GM18511 (cell line): Measurements from ENCODE around the gene KIF3A.

ENCODE experiments used
- ATAC-seq: cut with Tn5 transposase; IDR thresholded peaks from one replicate; pipeline ENCODE4 v1.9.1; 2021; ENCODE audit warnings: mild to moderate bottlenecking, moderate library complexity; ENCODE audit not compliant: unreplicated experiment

KIF3A gene

DNA sequence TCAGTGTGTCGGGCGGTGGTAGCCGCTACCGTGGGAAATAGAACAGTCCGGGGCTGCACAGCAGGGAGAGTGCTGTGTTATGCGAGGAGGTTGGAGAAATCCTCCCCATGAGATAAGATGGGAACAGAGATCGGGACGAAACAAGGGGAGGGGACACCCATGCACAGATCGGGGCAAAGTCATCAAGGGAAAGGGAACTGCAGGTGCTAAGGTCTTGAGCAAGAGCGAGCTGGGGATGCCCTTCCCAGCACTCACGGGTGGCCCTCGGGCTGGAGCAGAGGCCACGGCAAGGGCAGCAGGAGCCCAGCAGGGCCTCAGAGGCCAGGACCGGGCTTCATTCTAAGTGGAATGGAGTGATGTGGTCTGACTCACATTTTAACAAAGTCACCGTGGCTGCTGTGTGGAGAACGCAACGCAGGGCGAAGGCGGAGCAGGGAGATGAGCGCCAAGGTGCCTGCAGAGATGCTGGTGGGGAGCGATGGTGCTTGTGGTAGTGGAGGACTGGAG is 71.7 kb downstream of the KIF3A start:
- ATAC-seq: no peak

DNA sequence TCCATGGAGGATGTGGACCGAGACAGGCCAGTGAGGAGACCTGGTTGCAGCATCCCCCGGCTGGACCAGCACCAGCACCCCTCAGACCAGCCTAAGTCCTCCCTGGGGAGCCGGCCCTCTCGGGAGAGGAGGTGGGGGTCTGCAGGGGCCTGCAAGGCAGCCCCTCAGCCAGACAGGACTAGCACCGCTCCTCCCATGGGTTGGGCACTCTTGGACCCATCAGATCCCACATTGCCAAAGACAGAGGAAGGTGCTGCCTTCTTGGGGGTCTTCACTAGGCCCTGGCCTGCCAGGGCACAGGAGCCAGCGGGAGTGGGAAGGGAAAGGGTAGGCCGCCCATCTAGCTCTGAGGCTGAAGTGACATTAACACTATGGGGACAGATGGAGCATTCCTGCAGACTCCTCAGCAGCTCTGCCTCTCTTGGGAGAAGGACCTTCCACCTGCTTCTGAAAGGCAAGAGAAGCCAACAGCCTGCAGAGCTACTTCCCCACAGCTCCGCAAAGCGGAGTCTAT is 72.6 kb downstream of the KIF3A start:
- no peak for ATAC-seq

DNA sequence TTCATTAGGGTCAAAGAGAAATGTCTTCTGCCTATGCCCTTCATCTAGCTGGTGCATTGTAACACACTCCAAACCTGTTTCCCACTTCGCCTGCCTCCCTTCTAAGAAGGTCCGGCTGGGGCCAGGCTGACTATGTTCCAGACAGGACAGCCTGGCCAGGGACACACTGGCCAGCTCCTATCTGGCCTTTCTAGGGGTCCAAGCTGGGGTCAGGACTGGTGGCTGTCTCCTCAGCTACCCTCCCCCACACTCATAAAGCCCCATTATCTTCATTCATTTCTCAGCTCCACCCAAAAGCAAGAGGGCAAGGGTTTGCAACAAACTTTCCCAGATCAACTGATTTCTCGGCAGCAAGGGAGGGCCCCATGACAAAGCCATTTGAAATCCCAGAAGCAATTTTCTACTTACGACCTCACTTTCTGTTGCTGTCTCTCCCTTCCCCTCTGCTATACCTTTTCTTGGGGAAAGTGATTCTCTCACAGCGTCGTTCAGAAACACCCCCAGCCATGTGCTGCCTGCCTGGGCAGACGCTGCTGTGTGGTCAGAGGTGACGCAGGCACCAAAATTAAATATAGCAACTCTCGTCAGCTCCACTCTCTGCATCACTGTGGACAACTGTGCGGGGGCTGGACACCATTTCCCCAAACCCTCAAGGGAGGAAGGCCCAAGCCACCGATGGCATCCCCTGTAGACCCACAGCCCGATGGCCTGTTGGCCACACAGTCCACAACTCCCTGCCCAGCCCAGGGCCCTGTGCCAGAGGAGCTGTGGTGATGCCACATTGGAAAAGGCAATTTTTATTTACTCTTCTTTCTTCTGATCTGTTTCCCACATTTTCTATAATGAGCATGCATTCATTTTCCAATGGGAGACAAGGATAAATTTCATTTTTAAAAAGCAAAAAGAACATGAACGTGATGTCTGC is 73.3 kb downstream of the KIF3A start:
- peak; percentile 56 for ATAC-seq

DNA sequence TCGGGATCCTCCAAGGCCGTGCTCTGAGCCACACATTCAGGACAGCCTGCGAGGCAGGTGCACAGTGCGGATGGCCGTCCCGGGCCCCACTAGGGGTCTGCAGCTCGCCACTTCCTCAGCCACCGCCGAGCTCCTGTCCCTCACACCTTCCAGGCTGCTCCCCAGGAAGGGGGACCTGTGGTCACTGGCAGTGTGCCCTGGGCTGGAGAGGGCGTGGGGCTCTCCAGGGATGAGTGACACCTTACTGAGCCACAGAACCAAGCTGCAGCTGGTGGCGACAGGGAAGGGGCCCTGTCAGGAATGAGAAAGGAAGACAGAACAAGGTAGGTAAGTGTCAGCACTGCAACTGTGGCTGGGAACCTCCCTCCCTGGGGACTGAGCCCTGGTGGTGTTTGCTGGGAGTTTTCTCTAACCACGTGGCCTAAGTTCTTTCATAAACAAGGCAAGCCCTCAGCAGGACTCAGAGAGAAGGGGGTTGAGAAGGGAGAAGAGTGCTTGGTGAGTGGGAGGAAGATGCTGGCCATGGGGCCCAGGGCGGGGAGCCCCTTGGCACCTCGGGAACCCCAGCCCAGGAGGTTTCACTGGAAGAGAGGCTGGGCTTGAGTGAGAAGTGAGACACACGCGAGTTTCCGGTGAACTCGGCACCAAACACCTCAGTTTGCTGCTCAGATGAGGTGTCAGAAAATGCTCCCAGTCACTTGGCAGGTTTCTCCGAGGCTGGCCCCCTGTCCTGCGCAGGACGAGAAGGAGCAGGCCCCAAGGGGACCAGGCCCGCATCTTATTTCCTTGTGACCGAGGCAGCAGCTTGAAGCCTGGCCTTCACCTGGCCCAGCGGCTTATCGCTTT is 74.2 kb downstream of the KIF3A start:
- ATAC-seq: peak; percentile 68

DNA sequence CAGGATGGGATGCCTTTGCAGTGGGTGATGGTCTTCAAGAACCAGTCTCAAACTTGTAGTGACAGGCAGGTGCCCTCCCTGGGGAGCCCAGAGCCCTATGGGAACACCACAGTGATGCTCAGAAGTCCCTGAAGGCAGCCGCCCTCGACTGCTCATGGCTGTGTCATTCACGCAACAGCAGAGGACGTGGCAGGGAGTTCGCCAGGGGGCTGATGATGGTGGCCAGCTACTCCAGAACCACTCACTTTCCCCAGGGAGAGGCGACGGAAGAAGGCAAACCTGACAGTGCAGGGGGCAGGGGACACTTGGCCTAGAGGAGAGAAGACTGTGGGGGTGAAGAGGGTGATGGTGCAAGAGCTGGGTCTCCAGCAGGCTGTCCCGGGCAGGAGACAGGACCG is 75.3 kb downstream of the KIF3A start:
- no peak for ATAC-seq

DNA sequence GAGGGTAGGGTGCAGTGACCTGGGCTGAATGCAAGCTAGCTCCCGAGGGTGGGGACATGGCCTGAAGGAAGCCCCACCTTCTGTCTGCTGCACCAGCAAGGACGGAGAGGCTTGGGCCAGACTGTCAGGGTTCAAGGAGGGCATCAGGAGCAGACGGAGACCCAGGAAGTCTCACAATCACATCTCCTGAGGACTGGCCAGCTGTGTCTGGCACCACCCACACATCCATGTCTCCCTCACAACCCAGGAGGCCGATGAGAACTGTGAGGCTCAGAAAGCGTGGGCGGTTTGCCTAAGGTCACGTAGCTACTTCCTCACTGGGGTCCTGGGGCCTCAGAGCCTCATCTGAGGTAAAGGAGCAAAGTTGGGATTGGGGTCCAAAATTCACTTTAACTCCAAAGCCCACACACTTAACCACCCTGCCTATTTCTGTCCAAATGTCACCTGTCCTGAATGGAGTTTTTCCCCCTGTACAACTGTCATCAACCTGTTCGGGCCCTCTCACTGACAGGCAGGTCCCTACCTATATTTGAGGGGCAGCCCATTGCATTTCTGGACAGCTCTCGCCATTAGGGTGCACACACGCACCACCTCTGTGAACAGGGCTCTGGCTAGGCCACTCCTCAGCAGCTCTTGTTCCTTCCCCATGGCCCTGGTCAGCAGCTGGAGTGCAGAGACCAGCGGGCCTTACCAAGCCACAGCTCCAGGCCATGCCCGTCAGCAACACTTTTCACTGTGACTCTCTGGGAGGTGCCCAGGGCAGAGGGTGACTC is 75.9 kb downstream of the KIF3A start:
- ATAC-seq: no peak

DNA sequence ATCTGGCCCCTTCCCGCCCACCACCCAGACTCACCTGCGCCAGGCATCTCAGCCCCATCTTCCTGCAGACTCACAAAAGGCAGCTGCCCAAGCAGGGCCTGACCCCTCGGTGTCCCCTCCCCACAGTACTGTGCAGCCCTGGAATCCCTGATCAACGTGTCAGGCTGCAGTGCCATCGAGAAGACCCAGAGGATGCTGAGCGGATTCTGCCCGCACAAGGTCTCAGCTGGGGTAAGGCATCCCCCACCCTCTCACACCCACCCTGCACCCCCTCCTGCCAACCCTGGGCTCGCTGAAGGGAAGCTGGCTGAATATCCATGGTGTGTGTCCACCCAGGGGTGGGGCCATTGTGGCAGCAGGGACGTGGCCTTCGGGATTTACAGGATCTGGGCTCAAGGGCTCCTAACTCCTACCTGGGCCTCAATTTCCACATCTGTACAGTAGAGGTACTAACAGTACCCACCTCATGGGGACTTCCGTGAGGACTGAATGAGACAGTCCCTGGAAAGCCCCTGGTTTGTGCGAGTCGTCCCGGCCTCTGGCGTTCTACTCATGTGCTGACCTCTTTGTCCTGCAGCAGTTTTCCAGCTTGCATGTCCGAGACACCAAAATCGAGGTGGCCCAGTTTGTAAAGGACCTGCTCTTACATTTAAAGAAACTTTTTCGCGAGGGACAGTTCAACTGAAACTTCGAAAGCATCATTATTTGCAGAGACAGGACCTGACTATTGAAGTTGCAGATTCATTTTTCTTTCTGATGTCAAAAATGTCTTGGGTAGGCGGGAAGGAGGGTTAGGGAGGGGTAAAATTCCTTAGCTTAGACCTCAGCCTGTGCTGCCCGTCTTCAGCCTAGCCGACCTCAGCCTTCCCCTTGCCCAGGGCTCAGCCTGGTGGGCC is 77.5 kb downstream of the KIF3A start:
- ATAC-seq: no peak

DNA sequence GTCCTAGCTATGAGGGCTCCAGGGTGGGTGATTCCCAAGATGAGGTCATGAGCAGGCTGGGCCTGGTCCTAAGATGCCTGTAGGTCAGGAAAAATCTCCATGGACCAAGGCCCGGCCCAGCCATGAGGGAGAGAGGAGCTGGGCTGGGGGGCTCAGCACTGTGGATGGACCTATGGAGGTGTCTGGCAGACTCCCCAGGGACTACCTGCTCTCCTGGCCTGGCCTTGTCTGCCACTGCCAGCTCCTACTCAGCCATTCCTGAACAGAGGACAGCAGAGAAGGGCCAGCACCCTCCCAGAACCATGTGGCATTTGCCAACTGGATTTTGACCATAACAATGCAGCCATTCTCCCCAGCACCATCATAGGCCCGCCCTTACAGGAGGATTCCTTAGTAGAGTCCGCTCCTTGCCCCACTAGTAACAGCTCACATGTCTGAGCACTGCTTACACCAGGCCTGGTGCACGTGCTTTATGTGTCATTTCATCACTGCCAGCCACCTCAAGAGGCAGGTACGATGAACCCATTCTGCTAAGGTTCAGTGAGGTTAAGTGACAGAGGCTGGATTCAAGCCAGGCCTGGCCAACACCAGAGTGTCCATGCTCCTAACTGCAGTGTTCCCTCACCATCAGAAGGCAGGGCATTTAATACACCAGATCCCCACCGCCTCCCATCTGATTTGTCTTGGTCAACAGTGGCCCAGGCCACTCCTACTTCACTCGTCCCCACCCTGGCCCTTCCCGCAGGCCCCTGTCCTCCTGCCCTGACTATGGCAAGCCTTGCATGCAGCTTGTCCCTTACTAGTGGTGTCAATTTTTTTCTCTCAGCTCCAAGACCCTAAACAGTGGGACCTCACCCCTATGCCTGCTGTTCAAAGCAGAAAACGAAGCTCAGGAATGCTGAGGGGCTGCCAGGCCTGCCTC is 78.7 kb downstream of the KIF3A start:
- no peak for ATAC-seq

DNA sequence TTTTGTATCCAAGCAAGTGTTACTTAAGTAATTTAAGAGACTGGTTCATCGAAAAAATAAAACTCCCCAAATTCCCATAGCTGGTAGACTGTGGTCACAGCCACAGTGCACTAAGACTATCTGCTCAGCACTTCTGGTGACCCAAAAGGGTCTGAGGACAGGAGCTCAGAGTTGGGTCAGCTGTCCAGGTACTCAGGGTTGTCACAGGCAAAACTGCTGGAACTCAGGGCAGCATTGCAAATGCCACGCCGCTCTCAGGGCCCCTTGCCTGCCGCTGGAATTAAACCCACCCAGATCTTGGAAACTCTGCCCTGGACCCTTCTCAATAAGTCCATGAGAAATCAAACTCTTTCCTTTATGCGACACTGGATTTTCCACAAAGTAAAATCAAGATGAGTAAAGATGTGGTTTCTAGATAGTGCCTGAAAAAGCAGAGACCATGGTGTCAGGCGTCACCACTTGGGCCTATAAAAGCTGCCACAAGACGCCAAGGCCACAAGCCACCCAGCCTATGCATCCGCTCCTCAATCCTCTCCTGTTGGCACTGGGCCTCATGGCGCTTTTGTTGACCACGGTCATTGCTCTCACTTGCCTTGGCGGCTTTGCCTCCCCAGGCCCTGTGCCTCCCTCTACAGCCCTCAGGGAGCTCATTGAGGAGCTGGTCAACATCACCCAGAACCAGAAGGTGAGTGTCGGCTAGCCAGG is 79.5 kb downstream of the KIF3A start, which contains the start of gene IL13:
Gene IL13 (plus strand): TSS at position 498 of the 705 bp plus-strand sequence. CDS start 14 bp downstream, at position 512.
- no peak for ATAC-seq

DNA sequence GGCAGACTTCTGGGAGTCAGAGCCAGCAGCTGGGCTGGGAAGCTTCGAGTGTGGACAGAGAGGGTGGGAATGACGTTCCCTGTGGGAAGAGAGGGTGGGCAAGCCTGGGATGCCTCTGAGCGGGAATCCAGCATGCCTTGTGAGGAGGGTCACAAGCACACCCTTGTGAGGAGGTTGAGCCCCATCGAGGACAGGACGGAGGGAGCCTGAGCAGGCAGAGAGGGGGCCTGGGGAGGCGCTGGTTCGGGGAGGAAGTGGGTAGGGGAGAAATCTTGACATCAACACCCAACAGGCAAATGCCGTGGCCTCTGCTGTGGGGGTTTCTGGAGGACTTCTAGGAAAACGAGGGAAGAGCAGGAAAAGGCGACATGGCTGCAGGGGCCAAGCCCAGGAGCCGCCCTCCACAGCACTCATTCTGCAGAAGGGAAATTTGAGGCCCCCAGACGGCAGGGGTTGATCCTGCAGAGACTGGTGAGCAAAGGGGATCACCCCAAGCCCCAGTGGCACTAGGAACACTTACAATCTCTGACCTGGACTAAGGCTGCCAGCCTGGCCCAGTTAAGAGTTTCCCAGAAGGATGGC is 80.5 kb downstream of the KIF3A start:
- ATAC-seq: no peak

DNA sequence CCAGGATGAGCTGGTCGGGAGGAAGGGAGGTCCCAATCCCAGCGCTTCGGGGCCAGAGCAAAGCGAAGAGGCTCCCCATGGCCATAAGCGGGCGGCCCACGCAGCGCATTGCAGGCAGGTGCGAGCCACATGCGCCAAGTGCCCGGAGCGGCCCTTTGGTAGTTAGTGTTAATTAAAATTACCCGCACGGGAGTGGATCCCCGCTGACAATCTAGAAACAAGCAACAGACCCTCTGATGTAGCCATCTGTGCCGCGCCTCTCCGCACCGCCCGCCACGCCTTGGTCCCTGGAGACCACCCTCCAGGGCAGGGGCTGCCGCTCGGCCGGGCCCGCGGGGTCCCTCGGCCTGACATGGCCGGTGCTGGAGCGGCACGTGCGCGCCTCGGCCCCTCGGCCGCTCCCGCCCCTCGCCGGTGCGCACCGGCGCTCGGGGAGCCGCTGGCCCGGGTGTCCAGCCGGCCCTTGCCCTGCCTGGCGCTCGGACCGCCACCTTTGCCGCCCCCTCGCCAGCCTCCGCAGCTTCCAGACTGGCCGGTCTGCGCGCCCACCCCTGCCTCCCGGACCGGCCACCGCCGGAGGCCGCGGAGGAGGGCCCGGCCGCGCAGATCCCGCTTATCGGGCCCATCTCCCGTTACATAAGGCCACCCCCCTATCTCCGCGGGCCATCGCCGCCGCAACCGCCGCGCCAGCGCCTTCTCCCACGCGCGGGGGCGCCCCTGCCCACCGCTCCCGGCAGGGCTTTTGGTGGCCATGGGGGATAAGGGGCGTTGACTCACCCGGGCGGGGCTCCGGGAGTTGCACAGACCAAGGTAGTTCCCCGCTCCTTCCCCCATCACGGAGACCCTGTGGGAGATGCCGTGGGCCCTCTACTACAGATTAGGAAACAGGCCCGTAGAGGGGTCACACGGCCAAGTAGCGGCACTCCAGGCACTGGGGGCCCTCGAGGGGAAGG is 81.2 kb downstream of the KIF3A start:
- peak; percentile 42 for ATAC-seq

DNA sequence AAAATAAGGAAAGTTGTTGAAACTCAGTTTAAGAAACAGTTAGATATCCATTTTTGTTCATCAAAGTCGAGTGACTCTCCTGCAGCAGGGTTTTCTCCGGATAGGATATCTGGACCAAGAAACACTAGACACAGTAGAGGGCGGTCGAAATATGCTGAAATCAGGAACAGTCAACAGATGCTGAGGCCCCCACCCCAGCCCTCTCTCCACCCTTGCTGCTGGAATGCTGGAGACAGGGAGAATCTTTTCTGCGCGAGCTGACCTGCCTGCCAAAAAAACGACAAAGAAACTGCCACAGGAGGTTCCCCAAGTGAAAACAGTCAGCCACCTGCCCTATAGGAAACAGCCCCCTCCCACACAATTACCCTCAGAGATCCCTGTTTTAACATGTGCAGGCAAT is 83.6 kb downstream of the KIF3A start:
- no peak for ATAC-seq

DNA sequence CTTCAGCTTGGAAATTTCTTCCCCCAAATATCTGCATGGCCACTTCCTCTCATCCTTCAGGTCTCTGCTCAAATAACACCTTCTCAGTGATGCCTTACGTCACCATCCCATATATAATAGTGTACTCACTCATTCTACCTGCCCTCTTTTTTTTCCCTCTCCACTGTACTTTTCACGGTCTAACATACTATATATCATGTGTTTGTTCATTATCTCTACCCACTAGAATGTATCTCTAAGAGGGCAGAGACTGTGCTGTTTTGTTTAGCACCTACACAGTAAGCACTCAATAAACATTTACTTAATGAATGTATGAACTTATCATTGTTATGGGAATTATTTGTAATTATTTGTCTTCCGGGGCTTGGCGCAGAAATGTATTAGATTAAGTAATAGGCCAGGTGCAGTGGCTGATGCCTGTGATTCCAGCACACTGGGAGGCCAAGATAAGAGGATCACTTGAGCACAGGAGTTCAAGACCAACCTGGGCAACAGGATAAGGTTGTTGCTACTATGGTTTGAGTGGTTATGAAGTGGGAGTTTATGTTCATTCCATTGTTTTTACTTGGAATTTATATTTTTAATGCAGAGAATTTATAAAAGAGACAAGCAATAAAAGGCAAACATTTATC is 85.4 kb downstream of the KIF3A start:
- ATAC-seq: no peak

DNA sequence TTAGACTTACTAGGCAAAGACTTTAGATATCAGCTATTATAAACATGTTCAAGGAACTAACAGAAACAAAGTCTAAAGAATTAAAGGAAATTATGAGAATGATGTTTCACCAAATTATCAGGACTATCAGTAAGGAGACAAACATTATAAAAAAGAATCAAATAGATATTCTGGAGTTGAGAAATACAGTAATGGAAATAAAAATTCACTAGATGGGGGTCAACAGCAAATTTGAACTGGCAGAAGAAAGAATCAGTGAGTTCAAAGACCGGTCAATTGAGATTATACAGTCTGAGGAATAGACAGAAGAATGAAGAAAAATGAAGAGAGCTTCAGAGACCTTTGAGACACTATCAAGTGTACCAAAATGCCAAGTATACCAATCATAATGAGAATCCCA is 89.0 kb downstream of the KIF3A start:
- ATAC-seq: no peak

DNA sequence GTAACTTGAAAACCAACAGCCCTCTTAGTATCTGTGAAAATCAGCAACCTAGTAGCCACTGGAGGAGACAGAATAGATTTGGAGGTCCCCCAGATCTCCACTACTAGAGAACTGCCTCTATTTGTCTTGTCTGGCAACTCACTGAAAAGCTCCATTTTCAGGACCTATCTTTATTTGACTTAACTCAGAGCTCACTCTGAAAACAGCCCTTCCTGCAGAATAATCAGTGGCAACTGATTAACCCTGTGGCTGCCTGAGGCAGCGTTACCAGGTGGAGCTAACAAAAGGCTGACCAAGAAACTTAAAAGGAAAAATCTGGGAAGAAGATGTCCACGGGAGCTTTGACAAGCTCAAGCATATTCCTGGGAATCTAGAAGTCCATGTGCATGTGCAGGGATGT is 89.9 kb downstream of the KIF3A start:
- no peak for ATAC-seq
